ENCODE measurements around the gene EPHA5. TPM values are rescaled to one million over a fixed set of nuclear protein-coding genes. Genes with fewer than 3 reads are reported as not detected.

EPHA5 gene
- total RNA-seq, 1 experiment from 2014 or later, result not detected

- Histone ChIP-seq H3K4me2 (no peak overlapping the region), H3K79me2 (ENCODE audit: low read depth) (no peaks in the 10 kb centered on the region), H3K36me3 (ENCODE audit: low read depth) (no peaks in the 10 kb centered on the region), H3K9me3 (ENCODE audit: insufficient read depth, low read depth) (no peaks in the 10 kb centered on the region), H3K9me2 (ENCODE audit: insufficient read depth) (no peaks in the 10 kb centered on the region), H3K4me1 (replicated peaks; ENCODE audit: insufficient read depth) (no peaks in the 10 kb centered on the region), H4K20me1 (ENCODE audit: insufficient read depth) (no peaks in the 10 kb centered on the region), H2AFZ (no peak overlapping the region), H3F3A (ENCODE audit: insufficient read depth, low read depth) (no peaks in the 10 kb centered on the region), H3K4me3 (no peak overlapping the region), H3K27me3 (ENCODE audit: insufficient read depth, low read depth) (no peaks in the 10 kb centered on the region), H3K27ac (no peak overlapping the region)
- no peak for TF ChIP-seq CTCF (conservative IDR thresholded peaks at IDR 0.05)
- no peak for TF ChIP-seq EZH2 (IDR thresholded peaks at IDR 0.05; ENCODE audit: low read depth)
- no peak for DNase-seq
- BruUV-seq (replicated peaks), result no TSS peak
- CTCF ChIA-PET, result no interaction called here
- intact Hi-C loops (cut with micrococcal nuclease; ENCODE audit: unreplicated experiment), result no loop called here
- POLR2A ChIA-PET (ENCODE audit: unreplicated experiment), result no interaction called here
Observed at GRCh38 chr4:65401083-65401482, 269.2 kb downstream of the EPHA5 start.

GRCh38 chr4:65399084-65399483 lies 271.2 kb downstream of the EPHA5 start:
- TF ChIP-seq CTCF (conservative IDR thresholded peaks at IDR 0.05) (no peak), EZH2 (IDR thresholded peaks at IDR 0.05; ENCODE audit: low read depth) (no peak)
- ChIA-PET POLR2A (ENCODE audit: unreplicated experiment) (no interaction called here), CTCF (no interaction called here)
- Histone ChIP-seq H3K27ac (no peak overlapping the region), H3K4me1 (replicated peaks; ENCODE audit: insufficient read depth) (no peaks in the 10 kb centered on the region), H3K36me3 (ENCODE audit: low read depth) (no peaks in the 10 kb centered on the region), H3K27me3 (ENCODE audit: insufficient read depth, low read depth) (no peaks in the 10 kb centered on the region), H4K20me1 (ENCODE audit: insufficient read depth) (no peaks in the 10 kb centered on the region), H2AFZ (no peak overlapping the region), H3K79me2 (ENCODE audit: low read depth) (no peaks in the 10 kb centered on the region), H3K9me2 (ENCODE audit: insufficient read depth) (no peaks in the 10 kb centered on the region), H3F3A (ENCODE audit: insufficient read depth, low read depth) (no peaks in the 10 kb centered on the region), H3K4me3 (no peak overlapping the region), H3K4me2 (no peak overlapping the region), H3K9me3 (ENCODE audit: insufficient read depth, low read depth) (no peaks in the 10 kb centered on the region)
- BruUV-seq (replicated peaks), result no TSS peak
- DNase-seq, result no peak
- intact Hi-C loops (cut with micrococcal nuclease; ENCODE audit: unreplicated experiment), result no loop called here

- Histone ChIP-seq H3K27ac (no peak overlapping the region), H4K20me1 (ENCODE audit: insufficient read depth) (no peaks in the 10 kb centered on the region), H3K9me2 (ENCODE audit: insufficient read depth) (no peaks in the 10 kb centered on the region), H2AFZ (no peak overlapping the region), H3K9me3 (ENCODE audit: insufficient read depth, low read depth) (no peaks in the 10 kb centered on the region), H3K27me3 (ENCODE audit: insufficient read depth, low read depth) (no peaks in the 10 kb centered on the region), H3K79me2 (ENCODE audit: low read depth) (no peaks in the 10 kb centered on the region), H3K4me2 (no peak overlapping the region), H3K4me3 (no peak overlapping the region), H3K36me3 (ENCODE audit: low read depth) (no peaks in the 10 kb centered on the region), H3F3A (ENCODE audit: insufficient read depth, low read depth) (no peaks in the 10 kb centered on the region), H3K4me1 (replicated peaks; ENCODE audit: insufficient read depth) (no peaks in the 10 kb centered on the region)
- TF ChIP-seq EZH2 (IDR thresholded peaks at IDR 0.05; ENCODE audit: low read depth), result no peak
- TF ChIP-seq CTCF (conservative IDR thresholded peaks at IDR 0.05), result no peak
- no peak for DNase-seq
- ChIA-PET CTCF (no interaction called here), POLR2A (ENCODE audit: unreplicated experiment) (no interaction called here)
- no TSS peak for BruUV-seq (replicated peaks)
- intact Hi-C loops (cut with micrococcal nuclease; ENCODE audit: unreplicated experiment), result no loop called here
Observed at GRCh38 chr4:65393078-65393477, 277.2 kb downstream of the EPHA5 start.

Data from PC-9 (cell line).